ENCODE measurements around the gene STK26. TPM values are rescaled to one million over a fixed set of nuclear protein-coding genes. Genes with fewer than 3 reads are reported as not detected.

The STK26 gene
- total and polyA plus RNA-seq, 9 donors = 1.9 to 11.6 (median 3.2) TPM

GRCh38 chrX:132031867-132032266, 8.8 kb downstream of the STK26 start:
- TF ChIP-seq POLR2A (IDR thresholded peaks at IDR 0.05) = no peak
- peaks cover 3% of the 10 kb centered on the region for H3K27me3 ChIP-seq
- no peak for DNase-seq
- intact Hi-C loops (cut with DNase I) = no loop called here
- H3K4me1 ChIP-seq (ENCODE audit: insufficient read depth) = no peaks in the 10 kb centered on the region
- no peaks in the 10 kb centered on the region for H3K36me3 ChIP-seq
- H3K4me3 ChIP-seq = no peak overlapping the region
- WGBS, 3 donors = 49 to 60% (median 55%) methylated on average over 4 of the region's 4 CpGs
- H3K9me3 ChIP-seq = no peaks in the 10 kb centered on the region
- H3K27ac ChIP-seq = no peak overlapping the region

GRCh38 chrX:132033166-132033565, 10.1 kb downstream of the STK26 start:
- no peak for DNase-seq
- no peak for TF ChIP-seq EP300 (IDR thresholded peaks at IDR 0.05)
- no peak for TF ChIP-seq CTCF (IDR thresholded peaks at IDR 0.05)
- no peak for TF ChIP-seq POLR2A (IDR thresholded peaks at IDR 0.05)
- H3K36me3 ChIP-seq = no peaks in the 10 kb centered on the region
- H3K27ac ChIP-seq = no peak overlapping the region
- H3K27me3 ChIP-seq = peaks cover 3% of the 10 kb centered on the region
- intact Hi-C loops (cut with DNase I) = no loop called here
- no peaks in the 10 kb centered on the region for H3K4me1 ChIP-seq (ENCODE audit: insufficient read depth)
- H3K4me3 ChIP-seq = no peak overlapping the region
- no peaks in the 10 kb centered on the region for H3K9me3 ChIP-seq
- 71 to 78% (median 77%) methylated on average over 3 of the region's 3 CpGs for WGBS, 3 donors

- Histone ChIP-seq H3K27me3 (peaks cover under 1% of the 10 kb centered on the region), H3K27ac (no peak overlapping the region), H3K9me3 (no peaks in the 10 kb centered on the region), H3K4me3 (no peak overlapping the region), H3K4me1 (ENCODE audit: insufficient read depth) (no peaks in the 10 kb centered on the region), H3K36me3 (no peaks in the 10 kb centered on the region)
- intact Hi-C loops (cut with DNase I) = no loop called here
- TF ChIP-seq EP300 (IDR thresholded peaks at IDR 0.05) (no peak), POLR2A (IDR thresholded peaks at IDR 0.05) (no peak), CTCF (IDR thresholded peaks at IDR 0.05) (no peak)
- DNase-seq = no peak
- WGBS, 3 donors = 77 to 80% (median 79%) methylated on average over 3 of the region's 3 CpGs
These were observed 11.5 kb downstream of the STK26 start for GRCh38 chrX:132034648-132035047.

GRCh38 chrX:132037479-132037993, 14.4 kb downstream of the STK26 start:
- Histone ChIP-seq H3K9me3 (no peaks in the 10 kb centered on the region), H3K27ac (no peak overlapping the region), H3K4me3 (no peak overlapping the region), H3K27me3 (no peaks in the 10 kb centered on the region), H3K36me3 (no peaks in the 10 kb centered on the region), H3K4me1 (ENCODE audit: insufficient read depth) (no peaks in the 10 kb centered on the region)
- intact Hi-C loops (cut with DNase I) = no loop called here
- DNase-seq = no peak
- TF ChIP-seq POLR2A (IDR thresholded peaks at IDR 0.05) = no peak
- TF ChIP-seq CTCF (IDR thresholded peaks at IDR 0.05) = no peak
- no peak for TF ChIP-seq EP300 (IDR thresholded peaks at IDR 0.05)
- 44 to 55% (median 44%) methylated on average over 5 of the region's 5 CpGs for WGBS, 3 donors

GRCh38 chrX:132040066-132040465, 17.0 kb downstream of the STK26 start:
- Histone ChIP-seq H3K36me3 (no peaks in the 10 kb centered on the region), H3K4me3 (no peak overlapping the region), H3K9me3 (no peaks in the 10 kb centered on the region), H3K27ac (no peak overlapping the region), H3K4me1 (ENCODE audit: insufficient read depth) (no peaks in the 10 kb centered on the region), H3K27me3 (no peaks in the 10 kb centered on the region)
- 69 to 75% (median 71%) methylated on average over 2 of the region's 2 CpGs for WGBS, 3 donors
- intact Hi-C loops (cut with DNase I) = no loop called here
- TF ChIP-seq EP300 (IDR thresholded peaks at IDR 0.05) = no peak
- no peak for TF ChIP-seq POLR2A (IDR thresholded peaks at IDR 0.05)
- no peak for TF ChIP-seq CTCF (IDR thresholded peaks at IDR 0.05)
- DNase-seq = no peak

Measured in ovary (tissue), 9 donors.